Fibroblast of lung (primary cell): ENCODE measurements around the gene PREP. TPM values are rescaled to one million over a fixed set of nuclear protein-coding genes. Genes with fewer than 3 reads are reported as not detected.

Experiments
- DNase-seq, 2 donors: peaks; one replicate each; pipeline versions ENCODE4 v3.0.0 to v3.0.0-alpha.2; 2010; ENCODE audit warnings: low read depth in 2 of 2
- H2AFZ ChIP-seq: 2 replicates; pipeline ENCODE4 v1.5.1; 2012; ENCODE audit warnings: low read length, control low read depth, inconsistent platforms
- H3K27ac ChIP-seq: 2 replicates; pipeline ENCODE4 v1.5.1; 2011; ENCODE audit warnings: low read length, control low read depth; ENCODE audit not compliant: insufficient read depth
- H3K27me3 ChIP-seq: 2 replicates; pipeline ENCODE4 v1.5.1; 2011; ENCODE audit warnings: mild to moderate bottlenecking, low read length; ENCODE audit not compliant: control insufficient read depth, insufficient read depth
- H3K36me3 ChIP-seq: 2 replicates; pipeline ENCODE4 v1.5.1; 2011; ENCODE audit warnings: low read length; ENCODE audit not compliant: control insufficient read depth, insufficient read depth
- H3K4me1 ChIP-seq: 2 replicates; pipeline ENCODE4 v1.5.1; 2011; ENCODE audit warnings: low read length; ENCODE audit not compliant: control insufficient read depth, insufficient read depth; ENCODE audit errors: extremely low read depth
- H3K4me2 ChIP-seq: 2 replicates; pipeline ENCODE4 v1.5.1; 2011; ENCODE audit warnings: low read length, control low read depth; ENCODE audit not compliant: insufficient read depth; ENCODE audit errors: extremely low read depth
- H3K4me3 ChIP-seq, 4 experiments: fragments of 200-600 bp in 1 of 4; sonication (generic) in 1 of 4; replicated peaks in 1 of 4; 2 replicates each; pipeline ENCODE4 v1.5.1; 2011 to 2016; ENCODE audit warnings: low read length in 4 of 4, low read depth in 3 of 4, mild to moderate bottlenecking in 3 of 4, control low read depth in 2 of 4, inconsistent platforms in 1 of 4, mixed read lengths in 1 of 4; ENCODE audit not compliant: insufficient read depth in 1 of 4; ENCODE audit errors: control extremely low read depth in 1 of 4
- H3K79me2 ChIP-seq: 2 replicates; pipeline ENCODE4 v1.5.1; 2012; ENCODE audit warnings: mild to moderate bottlenecking, low read length, inconsistent platforms; ENCODE audit not compliant: control insufficient read depth, insufficient read depth
- H3K9ac ChIP-seq: 2 replicates; pipeline ENCODE4 v1.5.1; 2011; ENCODE audit warnings: mild to moderate bottlenecking, low read length, control low read depth; ENCODE audit not compliant: insufficient read depth
- H3K9me3 ChIP-seq: 2 replicates; pipeline ENCODE4 v1.5.1; 2012; ENCODE audit warnings: low read depth, low read length; ENCODE audit not compliant: control insufficient read depth, insufficient read depth
- H4K20me1 ChIP-seq: 2 replicates; pipeline ENCODE4 v1.5.1; 2011; ENCODE audit warnings: low read length; ENCODE audit not compliant: control insufficient read depth, insufficient read depth; ENCODE audit errors: extremely low read depth
- CTCF ChIP-seq, 2 donors: IDR thresholded peaks in 1 of 2; conservative IDR thresholded peaks in 1 of 2; 1 replicate in 1 of 2; 2 replicates in 1 of 2; pipeline ENCODE4 v1.5.1; 2011 to 2012; ENCODE audit warnings: low read length in 2 of 2, control low read depth in 1 of 2, inconsistent platforms in 1 of 2, low read depth in 1 of 2, mild to moderate bottlenecking in 1 of 2
- EZH2 ChIP-seq: IDR thresholded peaks from 2 replicates; pipeline ENCODE4 v1.5.1; 2012; ENCODE audit warnings: low read length, control low read depth, mild to moderate bottlenecking; ENCODE audit errors: missing control alignments
- polyA plus RNA-seq, 2 donors: library from polyadenylated mRNA; depleted of rRNA in 1 of 2; stranded (reverse) in 1 of 2; unstranded in 1 of 2; fragments of >200 nt; gene quantifications; 2 replicates each; pipeline ENCODE4 v1.2.1, GENCODE V29; 2011 to 2012; ENCODE audit warnings: missing spikeins in 1 of 2
- total RNA-seq: library from RNA; depleted of rRNA; stranded (reverse); fragments of >200 nt; gene quantifications from 2 replicates; pipeline ENCODE4 v1.2.1, GENCODE V29; 2014

Gene PREP
- total and polyA plus RNA-seq, 2 donors (not counting 1 experiment from before 2014, with no cell fraction given) = 18.3 to 30.7 TPM

GRCh38 chr6:105257340-105257739, 145.5 kb downstream of the PREP start:
- Histone ChIP-seq H3K4me3 (no peak overlapping the region), H3K4me2 (no peak overlapping the region), H3K9me3 (no peaks in the 10 kb centered on the region), H4K20me1 (no peaks in the 10 kb centered on the region), H3K27me3 (peaks cover 4% of the 10 kb centered on the region), H3K36me3 (no peaks in the 10 kb centered on the region), H3K79me2 (no peaks in the 10 kb centered on the region), H3K4me1 (no peaks in the 10 kb centered on the region), H3K27ac (no peak overlapping the region), H2AFZ (no peak overlapping the region), H3K9ac (no peak overlapping the region)
- TF ChIP-seq EZH2 (no peak), CTCF (conservative IDR thresholded peaks at IDR 0.05 in 1 of 2, IDR thresholded peaks at IDR 0.05 in 1 of 2; ENCODE audit: low read depth in 1 of 2, low read length in 2 of 2) (no peak)
- no peak for DNase-seq

- peaks cover 4% of the 10 kb centered on the region for H3K27me3 ChIP-seq
- H3K4me3 ChIP-seq = no peak overlapping the region
- no peak for DNase-seq
- H3K36me3 ChIP-seq = no peaks in the 10 kb centered on the region
- no peaks in the 10 kb centered on the region for H3K9me3 ChIP-seq
- H3K4me1 ChIP-seq = no peaks in the 10 kb centered on the region
- H2AFZ ChIP-seq = no peak overlapping the region
- no peaks in the 10 kb centered on the region for H4K20me1 ChIP-seq
- no peak overlapping the region for H3K9ac ChIP-seq
- TF ChIP-seq EZH2 (no peak), CTCF (conservative IDR thresholded peaks at IDR 0.05 in 1 of 2, IDR thresholded peaks at IDR 0.05 in 1 of 2; ENCODE audit: low read depth in 1 of 2, low read length in 2 of 2) (no peak)
- H3K79me2 ChIP-seq = no peaks in the 10 kb centered on the region
- no peak overlapping the region for H3K4me2 ChIP-seq
- no peak overlapping the region for H3K27ac ChIP-seq
Measured at GRCh38 chr6:105256619-105257018, 146.3 kb downstream of the PREP start.

GRCh38 chr6:105253787-105254186, 149.1 kb downstream of the PREP start:
- H2AFZ ChIP-seq = no peak overlapping the region
- no peaks in the 10 kb centered on the region for H3K4me1 ChIP-seq
- H3K79me2 ChIP-seq = no peaks in the 10 kb centered on the region
- TF ChIP-seq CTCF (conservative IDR thresholded peaks at IDR 0.05 in 1 of 2, IDR thresholded peaks at IDR 0.05 in 1 of 2; ENCODE audit: low read depth in 1 of 2, low read length in 2 of 2) (no peak), EZH2 (no peak)
- no peak overlapping the region for H3K27ac ChIP-seq
- no peak overlapping the region for H3K4me3 ChIP-seq
- no peaks in the 10 kb centered on the region for H3K36me3 ChIP-seq
- H3K9me3 ChIP-seq = no peaks in the 10 kb centered on the region
- H3K27me3 ChIP-seq = no peaks in the 10 kb centered on the region
- no peak for DNase-seq
- H3K4me2 ChIP-seq = no peak overlapping the region
- H4K20me1 ChIP-seq = no peaks in the 10 kb centered on the region
- H3K9ac ChIP-seq = no peak overlapping the region
